PC-3 (cell line): ENCODE results near the gene HDAC5. TPM values are rescaled to one million over a fixed set of nuclear protein-coding genes. Genes with fewer than 3 reads are reported as not detected.

Experiments used
- ATAC-seq: fragments of 200-7000 bp; cut with Tn5 transposase; 2 replicates; pipeline ENCODE4 v1.9.1; 2020; ENCODE audit warnings: mild to moderate bottlenecking, moderate library complexity
- BruUV-seq: library from RNA; stranded (reverse); fragments of 400-500 nt; replicated peaks from 2 replicates; lab custom pipeline; 2021; lab: Mats Ljungman, UMichigan
- CTCF ChIA-PET: fragments of 300-600 bp; sonication (Branson Sonifier 250); formaldehyde crosslinking; loops from one replicate; lab custom pipeline; 2022; ENCODE audit warnings: antibody characterized with exemption; lab: Charles Lee
- POLR2A ChIA-PET: fragments of 300-600 bp; sonication (Branson Sonifier 250); formaldehyde crosslinking; loops from one replicate; lab custom pipeline; 2022; ENCODE audit warnings: antibody characterized with exemption; ENCODE audit not compliant: unreplicated experiment; lab: Charles Lee
- DNase-seq: peaks from one replicate; pipeline ENCODE4 v3.0.0-alpha.2; 2015
- H2AFZ ChIP-seq: fragments of 300-600 bp; sonication (generic); 2 replicates; pipeline ENCODE4 v1.6.0; 2016; ENCODE audit warnings: antibody characterized with exemption, low read length
- H3F3A ChIP-seq: fragments of 300-600 bp; sonication (generic); one replicate; pipeline ENCODE4 v1.6.0; 2017; ENCODE audit warnings: antibody characterized with exemption, low read length, control low read depth, mild to moderate bottlenecking; ENCODE audit not compliant: unreplicated experiment
- H3K27ac ChIP-seq: fragments of 300-600 bp; sonication (generic); 2 replicates; pipeline ENCODE4 v1.5.1; 2016; ENCODE audit warnings: mild to moderate bottlenecking, low read length
- H3K27me3 ChIP-seq: fragments of 300-600 bp; sonication (generic); 2 replicates; pipeline ENCODE4 v1.6.1; 2016; ENCODE audit warnings: low read length, mixed read lengths
- H3K36me3 ChIP-seq: fragments of 300-600 bp; sonication (generic); 2 replicates; pipeline ENCODE4 v1.6.1; 2016; ENCODE audit warnings: low read depth, mixed run types, low read length, mixed read lengths
- H3K4me1 ChIP-seq: fragments of 300-600 bp; sonication (generic); 2 replicates; pipeline ENCODE4 v1.5.1; 2016; ENCODE audit warnings: low read length; ENCODE audit not compliant: insufficient read depth
- H3K4me2 ChIP-seq: fragments of 300-600 bp; sonication (generic); 2 replicates; pipeline ENCODE4 v1.6.0; 2016; ENCODE audit warnings: low read length
- H3K4me3 ChIP-seq: fragments of 300-600 bp; sonication (generic); 2 replicates; pipeline ENCODE4 v1.5.1; 2016; ENCODE audit warnings: mild to moderate bottlenecking, low read length, mixed read lengths
- H3K79me2 ChIP-seq: fragments of 300-600 bp; sonication (generic); 2 replicates; pipeline ENCODE4 v1.6.1; 2017; ENCODE audit warnings: low read length, mixed read lengths
- H3K9ac ChIP-seq: fragments of 300-600 bp; sonication (generic); 2 replicates; pipeline ENCODE4 v1.6.0; 2016; ENCODE audit warnings: mild to moderate bottlenecking, low read length
- H3K9me2 ChIP-seq: fragments of 300-600 bp; sonication (generic); replicated peaks from 2 replicates; pipeline ENCODE4 v1.6.1; 2016; ENCODE audit warnings: mixed run types, low read length, mixed read lengths
- H3K9me3 ChIP-seq: fragments of 300-600 bp; sonication (generic); 2 replicates; pipeline ENCODE4 v1.6.1; 2016; ENCODE audit warnings: low read length, mixed read lengths
- H4K20me1 ChIP-seq: fragments of 300-600 bp; sonication (generic); 2 replicates; pipeline ENCODE4 v1.6.1; 2016; ENCODE audit warnings: low read length, mixed read lengths
- EZH2 ChIP-seq: fragments of 300-600 bp; sonication (generic); IDR thresholded peaks from one replicate; pipeline ENCODE4 v1.6.1; 2017; ENCODE audit warnings: antibody characterized with exemption, mild to moderate bottlenecking, low read length; ENCODE audit not compliant: unreplicated experiment
- EZH2phosphoT487 ChIP-seq: fragments of 300-600 bp; sonication (generic); IDR thresholded peaks from 2 replicates; pipeline ENCODE4 v1.6.1; 2018; ENCODE audit warnings: mild to moderate bottlenecking, antibody characterized with exemption, low read length, borderline replicate concordance
- intact Hi-C: fragments of 100-400 bp; cut with micrococcal nuclease; formaldehyde crosslinking; loops from 2 replicates; pipeline ENCODE4 v1.9.0; 2023
- total RNA-seq: library from RNA; depleted of rRNA; stranded (reverse); fragments of >200 nt; gene quantifications from 2 replicates; pipeline ENCODE4 v1.2.3, GENCODE V29; 2014; rRNA removed
- TF ChIP-seq, protein P1 (sequence below): fragments of 300-600 bp; sonication (generic); conservative IDR thresholded peaks from 2 replicates; pipeline ENCODE4 v1.5.1; 2017; ENCODE audit warnings: antibody characterized with exemption, low read depth, mild to moderate bottlenecking, low read length

HDAC5 gene
- total RNA-seq, 1 experiment from 2014 or later = 39.1 TPM

DNA sequence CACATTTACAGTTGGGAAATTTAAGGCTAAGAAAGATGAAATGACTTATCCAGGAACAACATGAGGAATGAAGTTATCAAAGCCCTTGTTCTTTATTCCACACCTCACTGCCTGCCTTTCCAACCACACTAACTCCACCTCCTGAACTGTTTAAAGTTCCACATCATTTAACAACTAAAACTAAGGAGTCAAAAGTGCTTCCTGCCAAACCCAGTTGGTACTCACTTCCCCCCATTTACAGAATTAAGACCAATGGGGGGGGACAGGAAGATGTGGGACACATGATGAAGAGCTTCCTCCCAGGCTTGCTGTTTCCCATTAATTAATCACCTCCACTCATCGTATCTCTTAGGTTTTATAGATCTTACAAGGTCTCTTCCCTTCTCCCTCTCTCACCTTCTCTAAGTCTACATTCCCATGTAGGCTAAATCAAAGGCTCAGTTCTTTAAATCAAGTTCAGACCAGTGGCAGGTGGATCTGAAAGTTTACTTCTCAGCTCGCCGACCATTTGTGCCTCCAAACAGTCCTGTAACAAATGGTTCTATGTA lies 89.5 kb downstream of the HDAC5 start:
- no TSS peak for BruUV-seq
- Histone ChIP-seq H3K9me3 (no peaks in the 10 kb centered on the region), H3K4me3 (no peak overlapping the region), H3K27ac (no peak overlapping the region), H4K20me1 (no peaks in the 10 kb centered on the region), H3K4me1 (no peaks in the 10 kb centered on the region), H3K9me2 (no peaks in the 10 kb centered on the region), H2AFZ (no peak overlapping the region), H3K79me2 (peaks cover 5% of the 10 kb centered on the region; the same call in 1 of the 2 replicates), H3K27me3 (no peaks in the 10 kb centered on the region), H3F3A (no peaks in the 10 kb centered on the region), H3K36me3 (peaks cover 46% of the 10 kb centered on the region), H3K9ac (no peak overlapping the region), H3K4me2 (no peak overlapping the region)
- POLR2A ChIA-PET = no interaction called here
- DNase-seq (no peak), ATAC-seq (no peak)
- intact Hi-C loops = no loop called here
- CTCF ChIA-PET = no interaction called here
- TF ChIP-seq, protein P1, sequence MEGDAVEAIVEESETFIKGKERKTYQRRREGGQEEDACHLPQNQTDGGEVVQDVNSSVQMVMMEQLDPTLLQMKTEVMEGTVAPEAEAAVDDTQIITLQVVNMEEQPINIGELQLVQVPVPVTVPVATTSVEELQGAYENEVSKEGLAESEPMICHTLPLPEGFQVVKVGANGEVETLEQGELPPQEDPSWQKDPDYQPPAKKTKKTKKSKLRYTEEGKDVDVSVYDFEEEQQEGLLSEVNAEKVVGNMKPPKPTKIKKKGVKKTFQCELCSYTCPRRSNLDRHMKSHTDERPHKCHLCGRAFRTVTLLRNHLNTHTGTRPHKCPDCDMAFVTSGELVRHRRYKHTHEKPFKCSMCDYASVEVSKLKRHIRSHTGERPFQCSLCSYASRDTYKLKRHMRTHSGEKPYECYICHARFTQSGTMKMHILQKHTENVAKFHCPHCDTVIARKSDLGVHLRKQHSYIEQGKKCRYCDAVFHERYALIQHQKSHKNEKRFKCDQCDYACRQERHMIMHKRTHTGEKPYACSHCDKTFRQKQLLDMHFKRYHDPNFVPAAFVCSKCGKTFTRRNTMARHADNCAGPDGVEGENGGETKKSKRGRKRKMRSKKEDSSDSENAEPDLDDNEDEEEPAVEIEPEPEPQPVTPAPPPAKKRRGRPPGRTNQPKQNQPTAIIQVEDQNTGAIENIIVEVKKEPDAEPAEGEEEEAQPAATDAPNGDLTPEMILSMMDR = no peak
- no peak for TF ChIP-seq EZH2

DNA sequence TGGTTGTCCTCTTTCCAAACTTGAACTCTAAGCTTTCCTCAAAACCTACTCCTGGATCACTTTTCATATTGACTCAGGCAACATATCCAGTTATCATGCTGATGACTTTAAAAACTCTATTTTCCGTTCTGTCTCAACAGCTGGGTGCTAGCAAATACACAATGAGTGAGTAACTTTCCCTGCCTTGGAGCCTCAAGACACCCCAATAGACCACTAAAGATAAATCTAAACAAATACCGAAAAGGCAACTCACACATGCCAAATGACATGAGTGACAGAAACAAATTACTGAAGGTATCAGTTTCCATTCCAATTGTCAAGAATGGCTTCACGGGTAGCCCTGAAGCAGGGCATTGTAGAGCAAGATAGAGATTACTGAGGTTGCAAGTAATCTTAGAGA lies 93.0 kb downstream of the HDAC5 start:
- ChIA-PET CTCF (no interaction called here), POLR2A (no interaction called here)
- H3K27me3 ChIP-seq = no peaks in the 10 kb centered on the region
- ATAC-seq = no peak
- H3K9me2 ChIP-seq = no peaks in the 10 kb centered on the region
- H3K79me2 ChIP-seq = no peaks in the 10 kb centered on the region
- no peaks in the 10 kb centered on the region for H4K20me1 ChIP-seq
- no peaks in the 10 kb centered on the region for H3F3A ChIP-seq
- H3K9me3 ChIP-seq = no peaks in the 10 kb centered on the region
- H3K36me3 ChIP-seq = peaks cover 23% of the 10 kb centered on the region
- no peak overlapping the region for H3K4me3 ChIP-seq
- no peaks in the 10 kb centered on the region for H3K4me1 ChIP-seq
- H3K9ac ChIP-seq = no peak overlapping the region
- TF ChIP-seq, protein P1 = no peak
- no peak for DNase-seq
- no peak overlapping the region for H2AFZ ChIP-seq
- no peak overlapping the region for H3K4me2 ChIP-seq
- intact Hi-C loops = no loop called here
- BruUV-seq = TSS peak; percentile 4
- H3K27ac ChIP-seq = no peak overlapping the region

DNA sequence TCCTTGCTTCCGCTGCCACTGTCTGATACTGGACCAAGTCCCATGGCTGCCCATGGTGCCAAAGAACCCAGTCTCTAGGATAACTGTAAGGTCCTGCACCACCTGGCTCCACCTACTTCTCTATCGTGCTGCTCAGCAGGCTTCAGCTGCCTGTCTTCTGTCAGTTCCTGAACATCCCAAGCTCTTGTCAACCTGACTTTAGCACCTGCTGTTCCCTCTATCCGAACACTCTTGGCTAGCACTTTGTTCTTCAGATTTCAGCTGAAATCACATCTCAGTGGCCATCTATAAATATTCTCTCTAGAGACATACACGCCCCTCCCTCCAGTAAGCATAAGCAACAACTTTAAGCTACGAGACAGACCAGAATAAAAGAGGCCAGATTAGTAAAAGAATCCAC lies 93.7 kb downstream of the HDAC5 start:
- Histone ChIP-seq H3K9ac (no peak overlapping the region), H3K4me2 (no peak overlapping the region), H4K20me1 (no peaks in the 10 kb centered on the region), H3K4me1 (no peaks in the 10 kb centered on the region), H3K79me2 (no peaks in the 10 kb centered on the region), H3K9me3 (no peaks in the 10 kb centered on the region), H3F3A (no peaks in the 10 kb centered on the region), H3K27me3 (no peaks in the 10 kb centered on the region), H3K27ac (no peak overlapping the region), H2AFZ (no peak overlapping the region), H3K36me3 (peaks cover 23% of the 10 kb centered on the region), H3K9me2 (no peaks in the 10 kb centered on the region), H3K4me3 (no peak overlapping the region)
- BruUV-seq = no TSS peak
- DNase-seq (no peak), ATAC-seq (no peak)
- TF ChIP-seq, protein P1 = no peak
- TF ChIP-seq EZH2phosphoT487 (no peak), EZH2 (no peak)
- intact Hi-C loops = no loop called here
- POLR2A ChIA-PET = no interaction called here
- CTCF ChIA-PET = interaction anchor here (0.6 kb wide), 1 partner anchor 37 kb away, joined by 3 read pairs; no protein-coding TSS in a partner anchor

Other genes with a start within 250 kb of the HDAC5 start
- 7.7 and 8.2 TPM in 2 replicates for gene MPP2, start 216.1 kb downstream of the HDAC5 start, total RNA-seq
- gene PPY, start 181.2 kb downstream of the HDAC5 start, total RNA-seq = not detected in 2 replicates
- not detected in 2 replicates for gene PYY, start 169.7 kb downstream of the HDAC5 start, total RNA-seq
- gene NAGS, start 119.0 kb downstream of the HDAC5 start, total RNA-seq = 13.5 and 14.3 TPM in 2 replicates
- gene TMEM101, start 108.7 kb downstream of the HDAC5 start, total RNA-seq = 75.5 and 85.8 TPM in 2 replicates
- gene LSM12, start 57.0 kb downstream of the HDAC5 start, total RNA-seq = 118 and 123 TPM in 2 replicates
- 60.1 and 69.5 TPM in 2 replicates for gene G6PC3, start 52.9 kb downstream of the HDAC5 start, total RNA-seq
- gene HROB, start 18.3 kb upstream of the HDAC5 start, total RNA-seq = 13.5 and 14.3 TPM in 2 replicates
- gene ASB16, start 47.1 kb upstream of the HDAC5 start, total RNA-seq = 0.35 and 0.51 TPM in 2 replicates
- 38.3 and 43.4 TPM in 2 replicates for gene TMUB2, start 63.3 kb upstream of the HDAC5 start, total RNA-seq
- 73.9 and 78.3 TPM in 2 replicates for gene ATXN7L3, start 76.2 kb upstream of the HDAC5 start, total RNA-seq
- gene UBTF, start 96.0 kb upstream of the HDAC5 start, total RNA-seq = 139 and 183 TPM in 2 replicates
- gene SLC4A1, start 144.5 kb upstream of the HDAC5 start, total RNA-seq = not detected in 2 replicates
- 0.29 and 1.4 TPM in 2 replicates for gene RUNDC3A, start 185.0 kb upstream of the HDAC5 start, total RNA-seq
- 726 and 797 TPM in 2 replicates for gene SLC25A39, start 201.2 kb upstream of the HDAC5 start, total RNA-seq
- 400 and 465 TPM in 2 replicates for gene GRN, start 221.7 kb upstream of the HDAC5 start, total RNA-seq
- 16.3 and 22.6 TPM in 2 replicates for gene FAM171A2, start 240.2 kb upstream of the HDAC5 start, total RNA-seq